MM.1S (cell line): Measurements from ENCODE around the gene KIRREL2.

ENCODE experiments used
- EZH2 ChIP-seq: fragments of 300-600 bp; sonication (generic); optimal IDR thresholded peaks from 2 replicates; pipeline ENCODE3; 2017; ENCODE audit warnings: low read depth, mild to moderate bottlenecking, antibody characterized with exemption, low read length, mixed read lengths
- TF ChIP-seq, protein P1 (sequence below): fragments of 300-600 bp; sonication (generic); IDR thresholded peaks from 2 replicates; pipeline ENCODE4 v1.5.1; 2016; ENCODE audit warnings: antibody characterized with exemption, low read length, mixed read lengths

- TF ChIP-seq, protein P1, sequence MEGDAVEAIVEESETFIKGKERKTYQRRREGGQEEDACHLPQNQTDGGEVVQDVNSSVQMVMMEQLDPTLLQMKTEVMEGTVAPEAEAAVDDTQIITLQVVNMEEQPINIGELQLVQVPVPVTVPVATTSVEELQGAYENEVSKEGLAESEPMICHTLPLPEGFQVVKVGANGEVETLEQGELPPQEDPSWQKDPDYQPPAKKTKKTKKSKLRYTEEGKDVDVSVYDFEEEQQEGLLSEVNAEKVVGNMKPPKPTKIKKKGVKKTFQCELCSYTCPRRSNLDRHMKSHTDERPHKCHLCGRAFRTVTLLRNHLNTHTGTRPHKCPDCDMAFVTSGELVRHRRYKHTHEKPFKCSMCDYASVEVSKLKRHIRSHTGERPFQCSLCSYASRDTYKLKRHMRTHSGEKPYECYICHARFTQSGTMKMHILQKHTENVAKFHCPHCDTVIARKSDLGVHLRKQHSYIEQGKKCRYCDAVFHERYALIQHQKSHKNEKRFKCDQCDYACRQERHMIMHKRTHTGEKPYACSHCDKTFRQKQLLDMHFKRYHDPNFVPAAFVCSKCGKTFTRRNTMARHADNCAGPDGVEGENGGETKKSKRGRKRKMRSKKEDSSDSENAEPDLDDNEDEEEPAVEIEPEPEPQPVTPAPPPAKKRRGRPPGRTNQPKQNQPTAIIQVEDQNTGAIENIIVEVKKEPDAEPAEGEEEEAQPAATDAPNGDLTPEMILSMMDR = no peak
- no peak for TF ChIP-seq EZH2
These were observed 50.6 kb downstream of the KIRREL2 start for GRCh38 chr19:35907377-35907745.
